ENCODE data around the gene MAP2.

DNA sequence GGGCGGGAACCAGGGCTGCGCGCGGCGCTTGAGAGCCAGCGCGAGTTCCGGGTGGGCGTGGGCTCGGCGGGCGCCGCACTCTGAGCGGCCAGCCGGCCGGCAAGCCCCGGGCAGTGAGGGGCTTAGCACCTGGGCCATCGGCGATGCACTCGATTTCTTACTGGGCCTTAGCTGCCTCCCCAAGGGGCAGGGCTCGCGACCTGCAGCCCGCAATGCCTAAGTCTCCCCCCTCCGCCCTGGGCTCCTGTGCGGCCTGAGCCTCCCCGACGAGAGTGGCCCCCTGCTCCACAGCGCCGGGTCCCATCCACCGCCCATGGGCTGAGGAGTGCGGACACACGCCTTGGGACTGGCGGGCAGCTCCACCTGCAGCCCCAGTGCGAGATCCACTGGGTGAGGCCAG is 36.5 kb upstream of the MAP2 start:
- TF ChIP-seq, protein P1, sequence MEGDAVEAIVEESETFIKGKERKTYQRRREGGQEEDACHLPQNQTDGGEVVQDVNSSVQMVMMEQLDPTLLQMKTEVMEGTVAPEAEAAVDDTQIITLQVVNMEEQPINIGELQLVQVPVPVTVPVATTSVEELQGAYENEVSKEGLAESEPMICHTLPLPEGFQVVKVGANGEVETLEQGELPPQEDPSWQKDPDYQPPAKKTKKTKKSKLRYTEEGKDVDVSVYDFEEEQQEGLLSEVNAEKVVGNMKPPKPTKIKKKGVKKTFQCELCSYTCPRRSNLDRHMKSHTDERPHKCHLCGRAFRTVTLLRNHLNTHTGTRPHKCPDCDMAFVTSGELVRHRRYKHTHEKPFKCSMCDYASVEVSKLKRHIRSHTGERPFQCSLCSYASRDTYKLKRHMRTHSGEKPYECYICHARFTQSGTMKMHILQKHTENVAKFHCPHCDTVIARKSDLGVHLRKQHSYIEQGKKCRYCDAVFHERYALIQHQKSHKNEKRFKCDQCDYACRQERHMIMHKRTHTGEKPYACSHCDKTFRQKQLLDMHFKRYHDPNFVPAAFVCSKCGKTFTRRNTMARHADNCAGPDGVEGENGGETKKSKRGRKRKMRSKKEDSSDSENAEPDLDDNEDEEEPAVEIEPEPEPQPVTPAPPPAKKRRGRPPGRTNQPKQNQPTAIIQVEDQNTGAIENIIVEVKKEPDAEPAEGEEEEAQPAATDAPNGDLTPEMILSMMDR (IDR thresholded peaks at IDR 0.05), result no peak
- TF ChIP-seq EZH2 (IDR thresholded peaks at IDR 0.05; ENCODE audit: borderline replicate concordance, insufficient read depth, low read depth, low read length, poor library complexity, severe bottlenecking), result no peak

All from B cell (primary cell).